HG03432 (cell line): ENCODE measurements around the gene DISP3.

ENCODE experiments used
- ATAC-seq: cut with Tn5 transposase; IDR thresholded peaks from one replicate; pipeline ENCODE4 v1.9.1; 2021; ENCODE audit warnings: mild to moderate bottlenecking, moderate library complexity; ENCODE audit not compliant: unreplicated experiment

Gene DISP3

GRCh38 chr1:11540773-11541160 lies 61.8 kb downstream of the DISP3 start:
- no peak for ATAC-seq

DNA sequence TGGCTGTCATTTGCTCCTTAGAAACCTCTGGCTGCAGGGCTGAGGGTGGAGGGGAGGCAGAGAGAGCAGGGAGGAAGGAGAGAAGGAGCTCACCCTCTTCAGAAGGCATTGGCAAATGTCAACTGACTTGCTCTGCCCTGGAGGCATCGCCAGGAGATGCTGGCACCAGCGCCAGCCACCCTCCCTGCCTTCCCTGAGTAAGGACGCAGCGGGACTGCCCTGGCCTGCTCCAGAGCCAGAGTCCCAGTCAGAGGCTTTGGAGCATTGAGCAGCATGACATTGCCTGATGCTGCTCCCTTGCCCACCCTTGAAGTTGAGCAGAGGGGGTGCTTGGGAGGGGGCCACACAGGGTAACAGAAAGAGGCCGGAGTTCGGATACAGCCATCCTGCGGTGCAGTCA lies 62.3 kb downstream of the DISP3 start:
- ATAC-seq = no peak

- no peak for ATAC-seq
Measured at GRCh38 chr1:11541956-11542355, 63.0 kb downstream of the DISP3 start.

- no peak for ATAC-seq
Measured at GRCh38 chr1:11543392-11543791, 64.4 kb downstream of the DISP3 start.

- ATAC-seq = no peak
Measured at GRCh38 chr1:11543796-11544195, 64.8 kb downstream of the DISP3 start.

DNA sequence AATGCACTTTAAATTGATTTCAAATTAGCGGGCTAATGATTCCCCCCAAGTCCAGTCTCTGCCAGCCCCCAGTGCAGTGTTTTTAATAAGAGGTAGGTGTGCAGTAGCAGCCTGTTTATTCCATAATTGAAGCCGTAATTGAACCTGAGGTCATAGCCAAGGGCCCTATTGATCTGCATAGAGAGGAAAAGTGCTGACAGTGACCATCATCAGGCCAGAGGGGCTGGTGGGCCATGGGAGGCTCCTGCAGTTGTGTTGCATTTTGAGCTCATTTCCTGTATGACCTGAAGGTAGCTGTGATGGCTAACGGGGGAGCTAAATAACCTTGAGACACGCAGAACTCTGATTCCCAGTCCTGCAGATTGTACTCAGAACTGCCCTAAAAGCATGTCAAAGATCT lies 67.5 kb downstream of the DISP3 start:
- ATAC-seq = no peak

DNA sequence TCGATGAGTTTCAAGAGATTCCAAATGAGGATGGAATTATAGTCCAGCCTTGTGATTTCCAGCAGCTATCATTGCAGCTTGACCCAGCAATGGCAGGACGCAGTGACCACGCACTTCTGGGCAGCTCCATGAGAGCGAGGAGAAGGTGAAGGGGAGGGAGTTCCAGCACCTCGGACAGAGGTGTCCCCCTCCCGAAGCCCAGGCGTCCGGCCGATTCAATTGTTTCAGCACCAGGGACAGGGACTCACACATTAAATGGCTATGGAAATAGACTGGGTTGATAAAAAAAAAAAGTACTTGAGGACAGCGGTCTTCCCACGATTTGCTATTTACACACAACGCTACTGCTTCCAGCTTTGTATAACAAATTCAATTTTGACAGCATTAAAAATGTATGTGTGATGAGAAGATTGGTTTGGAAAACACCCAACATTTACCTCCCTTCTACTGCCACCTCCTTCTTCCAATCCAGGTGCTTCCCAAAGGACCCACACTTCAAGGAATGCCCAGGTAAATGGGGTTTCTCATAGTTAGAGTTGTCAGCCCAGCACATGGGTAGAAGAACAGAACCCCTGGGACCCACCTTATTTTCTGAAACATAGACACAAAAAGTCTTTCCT lies 71.8 kb downstream of the DISP3 start:
- ATAC-seq = no peak

GRCh38 chr1:11558276-11558675 lies 79.3 kb downstream of the DISP3 start:
- ATAC-seq = no peak

DNA sequence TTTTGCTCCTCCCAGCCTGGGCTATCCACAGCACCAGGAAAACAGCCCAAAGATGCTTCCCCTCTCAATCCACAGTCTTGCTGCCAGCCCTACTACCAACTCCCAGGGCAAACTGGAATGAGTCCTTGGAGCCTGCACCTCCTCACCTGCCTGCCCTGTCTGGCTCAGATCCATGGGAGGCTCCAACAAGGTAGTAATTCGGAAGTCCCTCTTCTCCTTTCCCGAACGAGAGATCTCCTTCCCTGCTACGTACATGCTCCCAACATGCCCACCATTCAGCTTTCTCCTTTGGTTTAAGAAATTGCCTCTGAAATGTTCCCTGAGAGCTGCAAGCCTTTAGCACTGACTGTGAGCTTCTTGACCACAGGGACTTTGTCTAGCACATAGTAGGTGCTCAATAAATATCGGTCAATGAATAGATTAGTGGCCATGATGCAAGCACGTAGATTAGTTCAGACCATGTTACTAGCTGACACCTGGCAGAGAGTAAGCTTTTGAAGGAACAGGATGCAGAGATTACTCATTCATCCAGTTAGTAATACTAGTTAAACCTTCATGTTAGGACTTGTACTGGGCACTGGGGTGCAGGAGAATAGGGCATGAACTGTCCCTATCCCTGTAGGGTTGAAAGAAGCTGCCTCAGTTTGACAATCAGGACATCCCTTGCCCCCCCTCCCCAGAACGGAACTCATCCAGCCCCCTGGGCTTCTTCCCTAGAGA lies 80.1 kb downstream of the DISP3 start:
- ATAC-seq = no peak

DNA sequence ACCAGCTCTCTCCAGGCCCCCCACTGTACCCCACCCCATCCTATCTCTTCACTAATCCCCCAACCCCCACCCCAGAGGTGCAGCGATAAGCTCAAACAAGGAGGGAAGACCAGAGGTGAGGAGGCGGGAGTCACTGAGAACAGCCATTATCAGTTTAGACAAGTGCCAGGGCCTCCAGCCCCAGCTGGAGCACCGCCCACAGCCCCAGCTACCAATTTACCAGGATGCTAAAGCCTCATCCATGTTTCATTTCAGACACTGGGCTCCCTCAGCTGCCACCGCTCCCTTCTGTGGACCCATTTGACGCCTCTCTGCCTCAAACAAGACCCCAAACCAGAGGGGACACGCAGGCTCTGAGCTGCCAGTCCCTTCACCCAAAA lies 80.6 kb downstream of the DISP3 start:
- no peak for ATAC-seq

DNA sequence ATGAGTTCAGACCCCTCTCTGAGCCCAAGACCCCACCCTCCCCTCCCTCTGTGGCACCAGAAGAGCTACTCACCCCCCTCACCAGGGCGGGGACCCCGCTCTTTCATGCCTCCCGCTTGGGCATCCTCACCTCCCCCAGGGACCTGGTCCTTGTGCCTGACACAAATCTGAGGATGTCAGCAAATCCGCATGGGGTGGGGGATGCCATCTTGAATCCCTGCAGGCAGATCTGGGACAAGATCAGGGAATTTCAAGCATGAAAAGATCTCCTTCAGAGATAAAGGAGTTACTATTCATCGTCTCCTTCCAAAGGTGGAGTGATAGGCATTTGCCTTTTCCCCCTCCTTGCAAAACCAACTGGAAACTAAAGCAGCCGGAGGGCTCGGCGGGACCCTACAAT lies 81.1 kb downstream of the DISP3 start:
- ATAC-seq = no peak

- ATAC-seq = no peak
Measured at GRCh38 chr1:11561740-11562139, 82.8 kb downstream of the DISP3 start.

DNA sequence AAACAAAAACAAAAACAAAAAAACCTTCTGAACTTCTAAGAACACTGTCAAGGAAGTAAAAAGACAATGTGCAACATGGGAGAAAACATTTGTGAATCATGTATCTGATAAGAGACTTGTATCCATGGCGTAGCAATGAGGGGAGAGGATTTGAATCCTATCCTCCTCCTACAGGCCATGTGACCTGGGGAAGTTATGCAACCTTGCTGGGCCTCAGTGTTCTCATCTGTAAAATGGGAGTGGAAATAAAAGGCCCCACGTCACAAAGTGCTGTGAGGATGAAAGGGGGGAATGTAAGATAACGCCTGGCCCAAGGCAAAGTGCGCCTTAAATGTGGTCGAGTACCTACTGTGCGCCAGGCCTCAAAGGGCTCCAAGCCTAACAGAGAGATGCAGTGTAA lies 83.7 kb downstream of the DISP3 start:
- no peak for ATAC-seq

DNA sequence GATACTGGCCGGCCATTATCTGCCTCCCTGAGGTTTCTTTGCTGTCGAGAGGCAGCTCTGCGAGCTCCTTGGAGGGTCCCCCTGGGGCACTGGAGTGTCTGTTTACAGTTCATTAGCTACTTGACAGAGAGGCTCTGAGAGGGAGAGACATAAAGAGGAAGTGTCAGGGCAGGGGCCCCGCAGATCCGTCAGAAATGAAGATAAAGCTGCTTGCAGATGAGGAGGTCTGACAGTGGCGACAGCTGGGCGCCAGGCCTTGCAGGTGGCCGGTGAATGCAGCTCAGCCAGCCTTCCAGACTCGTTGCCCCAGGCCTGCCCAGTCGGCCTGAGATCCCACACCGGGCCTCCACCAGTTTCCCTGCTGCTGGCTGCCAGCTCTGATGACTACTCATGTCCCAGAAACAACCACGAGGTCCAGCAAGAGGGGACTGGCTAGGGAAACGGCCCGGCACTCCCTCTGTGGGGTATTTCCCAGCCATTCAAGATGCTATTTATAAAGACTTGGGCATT lies 84.7 kb downstream of the DISP3 start:
- no peak for ATAC-seq

GRCh38 chr1:11564237-11564636 lies 85.3 kb downstream of the DISP3 start:
- ATAC-seq = no peak

GRCh38 chr1:11566042-11566850 lies 87.3 kb downstream of the DISP3 start:
- ATAC-seq = no peak

DNA sequence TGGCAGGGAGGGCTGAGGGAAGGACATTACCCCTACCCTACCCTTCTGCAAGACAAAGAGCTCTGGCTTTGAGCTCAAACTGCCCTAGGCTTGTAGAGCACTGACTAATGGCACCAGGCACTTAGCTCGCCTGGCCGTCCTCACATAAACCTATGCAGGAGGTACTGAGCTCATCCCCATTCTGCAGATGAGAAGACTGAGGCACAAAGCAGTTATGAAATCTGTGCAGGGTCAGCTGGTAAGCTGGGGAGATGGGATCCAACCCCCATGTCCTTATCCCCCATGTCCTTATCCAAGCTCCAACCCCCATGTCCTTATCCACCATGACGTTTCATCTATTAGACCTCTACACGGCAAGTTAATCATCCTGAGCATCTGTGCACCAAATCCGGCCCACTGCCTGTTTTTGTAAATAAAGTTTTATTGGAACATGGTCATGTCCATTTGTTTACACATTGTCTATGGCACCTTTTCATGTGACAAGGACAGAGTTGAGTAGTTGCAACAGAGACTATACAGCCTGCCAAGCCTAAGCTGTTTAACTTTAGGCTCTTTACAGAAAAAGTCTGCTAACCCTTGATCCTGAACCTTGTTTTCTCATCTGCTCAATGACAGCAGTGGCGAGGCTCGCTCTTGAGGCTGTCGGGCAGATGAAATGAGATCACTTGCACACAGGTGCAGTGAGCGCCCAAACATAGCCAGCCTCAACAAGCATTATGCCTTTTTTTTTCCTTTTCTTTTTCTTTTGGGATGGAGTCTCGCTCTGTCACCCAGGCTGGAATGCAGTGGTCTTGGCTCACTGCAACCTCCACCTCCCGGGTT lies 88.5 kb downstream of the DISP3 start:
- ATAC-seq = no peak

GRCh38 chr1:11568687-11569086 lies 89.7 kb downstream of the DISP3 start:
- no peak for ATAC-seq

- no peak for ATAC-seq
Measured at GRCh38 chr1:11569551-11569950, 90.6 kb downstream of the DISP3 start.

DNA sequence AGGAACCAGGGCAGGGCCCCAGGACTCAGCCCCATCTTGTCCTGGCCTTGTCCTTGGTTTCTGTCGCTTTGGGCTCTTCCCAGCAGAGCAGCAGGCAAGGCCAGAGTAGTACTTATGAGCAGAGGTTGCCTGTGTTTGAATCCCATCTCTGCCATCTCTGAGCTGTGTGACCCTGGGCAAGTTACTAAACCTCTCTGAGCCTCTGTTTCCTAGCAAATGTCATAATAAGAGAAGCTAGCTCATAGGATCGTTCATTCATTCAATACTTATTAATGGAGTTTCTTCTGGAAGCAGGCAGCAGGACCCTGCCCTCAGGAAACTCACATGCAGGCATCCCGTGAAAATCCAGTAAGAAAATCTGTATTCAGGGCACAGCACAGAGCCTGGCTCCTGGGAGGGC lies 91.0 kb downstream of the DISP3 start:
- no peak for ATAC-seq

GRCh38 chr1:11570821-11571380 lies 91.9 kb downstream of the DISP3 start:
- no peak for ATAC-seq
